Trophoblast cell (in vitro differentiated cells and primary cell): ENCODE measurements around the gene BIRC7.

Experiments used
- DNase-seq, 2 donors: peaks; one replicate each; pipeline ENCODE4 v3.0.0-alpha.2; 2016
- H2AFZ ChIP-seq: 2 replicates; pipeline ENCODE4 v1.6.1; 2013; ENCODE audit warnings: low read length, moderate library complexity, mild to moderate bottlenecking; ENCODE audit not compliant: insufficient read depth, poor library complexity
- H2AK5ac ChIP-seq: 2 replicates; pipeline ENCODE4 v1.6.1; 2013; ENCODE audit warnings: mild to moderate bottlenecking, low read length
- H2BK120ac ChIP-seq: 2 replicates; pipeline ENCODE4 v1.6.1; 2013; ENCODE audit warnings: low read length, mild to moderate bottlenecking, moderate library complexity; ENCODE audit not compliant: insufficient read depth, poor library complexity
- H2BK12ac ChIP-seq: 2 replicates; pipeline ENCODE4 v1.6.1; 2013; ENCODE audit warnings: mild to moderate bottlenecking, low read length, moderate library complexity
- H2BK5ac ChIP-seq: 2 replicates; pipeline ENCODE4 v1.6.1; 2013; ENCODE audit warnings: low read length, low read depth, moderate library complexity, mild to moderate bottlenecking; ENCODE audit not compliant: poor library complexity
- H3K14ac ChIP-seq: 2 replicates; pipeline ENCODE4 v1.6.1; 2013; ENCODE audit warnings: mild to moderate bottlenecking, low read length
- H3K18ac ChIP-seq: 2 replicates; pipeline ENCODE4 v1.6.1; 2013; ENCODE audit warnings: mild to moderate bottlenecking, low read length
- H3K23ac ChIP-seq: 2 replicates; pipeline ENCODE4 v1.6.1; 2013; ENCODE audit warnings: low read length
- H3K27ac ChIP-seq: 2 replicates; pipeline ENCODE4 v1.5.1; 2013; ENCODE audit warnings: low read depth, mild to moderate bottlenecking, inconsistent platforms, low read length, moderate library complexity
- H3K27me3 ChIP-seq: 2 replicates; pipeline ENCODE4 v1.6.1; 2013; ENCODE audit warnings: inconsistent platforms, mild to moderate bottlenecking, low read length, moderate library complexity; ENCODE audit not compliant: insufficient read depth
- H3K36me3 ChIP-seq, 2 experiments: 1 replicate in 1 of 2; 2 replicates in 1 of 2; pipeline ENCODE4 v1.6.1; 2013; ENCODE audit warnings: low read length in 2 of 2, mild to moderate bottlenecking in 2 of 2, moderate library complexity in 1 of 2; ENCODE audit not compliant: insufficient read depth in 2 of 2, control insufficient read depth in 1 of 2
- H3K4ac ChIP-seq: 2 replicates; pipeline ENCODE4 v1.6.1; 2013; ENCODE audit warnings: low read depth, mild to moderate bottlenecking, low read length, moderate library complexity
- H3K4me1 ChIP-seq, 2 experiments: 1 replicate in 1 of 2; 2 replicates in 1 of 2; pipeline ENCODE4 v1.6.1; 2013; ENCODE audit warnings: low read length in 2 of 2, mild to moderate bottlenecking in 2 of 2, moderate library complexity in 1 of 2; ENCODE audit not compliant: insufficient read depth in 2 of 2, control insufficient read depth in 1 of 2
- H3K4me2 ChIP-seq: 2 replicates; pipeline ENCODE4 v1.6.1; 2013; ENCODE audit warnings: inconsistent platforms, mild to moderate bottlenecking, low read length, moderate library complexity
- H3K4me3 ChIP-seq: 2 replicates; pipeline ENCODE4 v1.5.1; 2013; ENCODE audit warnings: mild to moderate bottlenecking, low read depth, low read length, inconsistent platforms
- H3K79me1 ChIP-seq: one replicate; pipeline ENCODE4 v1.6.1; 2013; ENCODE audit warnings: low read length
- H3K79me2 ChIP-seq: 2 replicates; pipeline ENCODE4 v1.6.1; 2013; ENCODE audit warnings: low read length, mild to moderate bottlenecking; ENCODE audit not compliant: control insufficient read depth, insufficient read depth, poor library complexity
- H3K9ac ChIP-seq: 2 replicates; pipeline ENCODE4 v1.6.1; 2013; ENCODE audit warnings: mild to moderate bottlenecking, low read length
- H3K9me3 ChIP-seq: 2 replicates; pipeline ENCODE4 v1.6.1; 2013; ENCODE audit warnings: low read depth, mild to moderate bottlenecking, control low read depth, inconsistent platforms, low read length; ENCODE audit not compliant: insufficient read depth
- H4K12ac ChIP-seq: 2 replicates; pipeline ENCODE4 v1.6.1; 2013; ENCODE audit warnings: low read depth, mild to moderate bottlenecking, low read length, moderate library complexity
- H4K8ac ChIP-seq: 2 replicates; pipeline ENCODE4 v1.6.1; 2013; ENCODE audit warnings: low read depth, mild to moderate bottlenecking, low read length, moderate library complexity
- H4K91ac ChIP-seq: one replicate; pipeline ENCODE4 v1.6.1; 2013; ENCODE audit warnings: low read depth, mild to moderate bottlenecking, low read length, moderate library complexity
- WGBS: extraction: QIAGEN DNeasy Blood & Tissue Kit; methylation state at CpG from one replicate; pipeline ENCODE4 v1.1.7; 2013; ENCODE audit warnings: missing lambda C conversion rate; ENCODE audit not compliant: insufficient read length, insufficient coverage; ENCODE audit errors: extremely low coverage; 5-methylcytosine and 5-hydroxymethylcytosine counted together

BIRC7 gene

DNA sequence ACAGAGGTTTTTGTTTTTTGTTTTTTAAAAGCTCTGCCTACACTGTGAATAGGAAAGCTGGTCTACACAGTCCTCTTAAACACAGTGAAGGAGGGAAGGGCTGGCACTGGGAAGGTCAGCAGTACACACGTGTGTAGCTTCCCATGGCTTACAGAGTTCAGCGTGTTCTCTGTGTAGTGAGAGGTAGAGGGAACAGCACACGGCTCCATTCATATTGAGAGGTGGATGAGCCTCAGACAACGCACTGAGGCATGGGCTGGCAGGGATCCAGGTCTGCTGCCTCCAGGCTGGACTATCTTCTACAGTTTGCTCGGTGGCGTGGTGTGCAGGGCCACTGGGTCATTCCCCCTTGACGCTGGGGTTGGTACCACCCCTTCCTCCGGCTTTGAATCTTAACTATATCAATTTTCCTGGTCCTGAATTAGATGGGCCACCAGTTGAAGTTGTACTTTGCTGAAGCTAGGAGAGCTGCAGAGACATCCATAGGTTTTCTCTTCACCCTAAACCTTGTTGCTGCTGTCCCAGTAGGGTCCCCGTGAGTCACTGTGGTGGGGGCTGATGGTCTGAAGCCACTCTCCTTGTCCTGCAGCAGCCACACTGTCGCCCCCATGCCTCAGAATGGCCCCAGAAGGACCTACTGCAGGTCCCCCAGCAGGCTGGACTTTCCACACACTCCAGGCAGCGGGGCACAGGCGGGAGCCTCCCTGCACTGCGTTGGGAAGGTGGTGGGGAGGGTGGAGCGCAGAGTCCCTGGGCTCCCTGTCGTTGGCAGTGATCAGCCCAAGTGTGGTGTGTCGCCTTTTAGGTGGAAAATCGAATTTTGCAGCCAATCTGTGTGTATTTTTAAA is 38.9 kb downstream of the BIRC7 start:
- peaks cover 4 to 5% of the 10 kb centered on the region in 2 experiments for H3K4me1 ChIP-seq
- peaks cover 25% of the 10 kb centered on the region for H3K79me2 ChIP-seq
- no peak overlapping the region for H4K8ac ChIP-seq
- DNase-seq: no peak
- no peak overlapping the region for H2AFZ ChIP-seq
- no peak overlapping the region for H2BK12ac ChIP-seq
- no peak overlapping the region for H3K4me2 ChIP-seq
- H3K27ac ChIP-seq: no peak overlapping the region
- H4K91ac ChIP-seq: no peak overlapping the region
- H3K4me3 ChIP-seq: no peak overlapping the region
- peaks cover 5% of the 10 kb centered on the region for H3K9me3 ChIP-seq
- H2BK5ac ChIP-seq: no peak overlapping the region
- no CpG with 5 or more reads among the region's 17 CpGs for WGBS
- peaks cover 8% of the 10 kb centered on the region for H3K79me1 ChIP-seq
- H3K18ac ChIP-seq: no peak overlapping the region
- H2AK5ac ChIP-seq: no peak overlapping the region
- peaks cover 53 to 55% of the 10 kb centered on the region in 2 experiments for H3K36me3 ChIP-seq
- no peak overlapping the region for H3K9ac ChIP-seq
- no peaks in the 10 kb centered on the region for H3K27me3 ChIP-seq
- H4K12ac ChIP-seq: no peak overlapping the region
- H2BK120ac ChIP-seq: no peak overlapping the region
- no peak overlapping the region for H3K14ac ChIP-seq
- no peak overlapping the region for H3K23ac ChIP-seq
- peak overlapping the region; percentile 94 for H3K4ac ChIP-seq

DNA sequence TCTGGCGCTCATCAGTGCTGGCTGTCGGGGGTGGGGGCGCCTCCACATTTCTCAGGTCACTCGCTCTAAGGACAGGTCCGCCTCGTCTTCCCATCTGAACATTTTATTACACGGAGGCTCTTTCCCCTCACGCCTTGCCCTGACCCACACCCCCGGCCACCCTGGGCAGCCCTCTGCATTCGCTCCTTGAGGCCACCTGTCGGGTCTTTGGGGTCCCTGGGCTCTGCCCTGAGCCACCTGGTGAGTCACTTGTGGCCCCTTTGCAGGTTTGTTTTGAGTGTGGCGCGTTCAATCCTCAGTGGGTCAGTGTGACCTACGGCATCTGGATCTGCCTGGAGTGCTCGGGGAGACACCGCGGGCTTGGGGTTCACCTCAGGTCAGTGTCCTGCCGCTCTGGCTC is 40.1 kb downstream of the BIRC7 start:
- H3K27ac ChIP-seq: no peak overlapping the region
- peaks cover 62% of the 10 kb centered on the region in 2 experiments for H3K36me3 ChIP-seq
- H2BK12ac ChIP-seq: no peak overlapping the region
- no peak overlapping the region for H3K4me2 ChIP-seq
- no peak overlapping the region for H2BK120ac ChIP-seq
- no peak overlapping the region for H3K9ac ChIP-seq
- no peak overlapping the region for H3K14ac ChIP-seq
- no peak overlapping the region for H2AFZ ChIP-seq
- peaks cover 5% of the 10 kb centered on the region for H3K9me3 ChIP-seq
- peaks cover 4 to 5% of the 10 kb centered on the region in 2 experiments for H3K4me1 ChIP-seq
- peak overlapping the region; percentile 78 for H3K4ac ChIP-seq
- peaks cover 25% of the 10 kb centered on the region for H3K79me2 ChIP-seq
- peak overlapping the region; percentile 26 for H3K18ac ChIP-seq
- H3K79me1 ChIP-seq: peaks cover 8% of the 10 kb centered on the region
- no peak overlapping the region for H3K23ac ChIP-seq
- H2BK5ac ChIP-seq: no peak overlapping the region
- no peak overlapping the region for H3K4me3 ChIP-seq
- no peak for DNase-seq
- no peak overlapping the region for H2AK5ac ChIP-seq
- H4K91ac ChIP-seq: no peak overlapping the region
- H4K12ac ChIP-seq: no peak overlapping the region
- no peaks in the 10 kb centered on the region for H3K27me3 ChIP-seq
- no peak overlapping the region for H4K8ac ChIP-seq
- WGBS: no CpG with 5 or more reads among the region's 18 CpGs

DNA sequence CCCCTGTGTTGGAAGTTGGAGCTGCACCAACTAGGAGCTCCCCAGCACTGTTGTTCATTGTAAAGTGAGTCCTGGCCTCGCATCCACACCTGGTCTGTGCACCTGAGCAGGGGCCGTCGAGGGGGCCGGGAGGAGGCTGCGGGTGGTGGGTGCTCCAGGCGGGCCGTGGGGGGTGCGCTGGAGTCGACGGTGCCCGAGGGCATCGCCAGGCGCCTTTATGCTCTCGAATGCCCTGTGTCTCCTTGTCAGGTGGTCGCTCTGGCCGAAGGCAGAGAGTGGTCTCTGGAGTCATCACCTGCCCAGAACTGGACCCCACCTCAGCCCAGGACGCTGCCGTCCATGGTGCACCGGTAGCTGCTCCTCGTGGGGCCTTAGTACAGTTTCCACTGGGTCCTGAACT is 41.3 kb downstream of the BIRC7 start:
- no peak overlapping the region for H2BK12ac ChIP-seq
- peaks cover 71% of the 10 kb centered on the region in 2 experiments for H3K36me3 ChIP-seq
- H3K27ac ChIP-seq: no peak overlapping the region
- H3K23ac ChIP-seq: no peak overlapping the region
- H3K4me3 ChIP-seq: no peak overlapping the region
- no CpG with 5 or more reads among the region's 20 CpGs for WGBS
- no peak overlapping the region for H4K8ac ChIP-seq
- no peak overlapping the region for H2AK5ac ChIP-seq
- H3K4ac ChIP-seq: no peak overlapping the region
- H3K27me3 ChIP-seq: no peaks in the 10 kb centered on the region
- peaks cover 25% of the 10 kb centered on the region for H3K79me2 ChIP-seq
- no peak overlapping the region for H3K18ac ChIP-seq
- no peak for DNase-seq
- no peak overlapping the region for H3K14ac ChIP-seq
- peaks cover 4 to 5% of the 10 kb centered on the region in 2 experiments for H3K4me1 ChIP-seq
- no peak overlapping the region for H2AFZ ChIP-seq
- H3K79me1 ChIP-seq: peaks cover 8% of the 10 kb centered on the region
- no peak overlapping the region for H4K91ac ChIP-seq
- no peak overlapping the region for H2BK5ac ChIP-seq
- H3K9me3 ChIP-seq: peaks cover 5% of the 10 kb centered on the region
- H3K9ac ChIP-seq: no peak overlapping the region
- H3K4me2 ChIP-seq: no peak overlapping the region
- no peak overlapping the region for H4K12ac ChIP-seq
- no peak overlapping the region for H2BK120ac ChIP-seq

DNA sequence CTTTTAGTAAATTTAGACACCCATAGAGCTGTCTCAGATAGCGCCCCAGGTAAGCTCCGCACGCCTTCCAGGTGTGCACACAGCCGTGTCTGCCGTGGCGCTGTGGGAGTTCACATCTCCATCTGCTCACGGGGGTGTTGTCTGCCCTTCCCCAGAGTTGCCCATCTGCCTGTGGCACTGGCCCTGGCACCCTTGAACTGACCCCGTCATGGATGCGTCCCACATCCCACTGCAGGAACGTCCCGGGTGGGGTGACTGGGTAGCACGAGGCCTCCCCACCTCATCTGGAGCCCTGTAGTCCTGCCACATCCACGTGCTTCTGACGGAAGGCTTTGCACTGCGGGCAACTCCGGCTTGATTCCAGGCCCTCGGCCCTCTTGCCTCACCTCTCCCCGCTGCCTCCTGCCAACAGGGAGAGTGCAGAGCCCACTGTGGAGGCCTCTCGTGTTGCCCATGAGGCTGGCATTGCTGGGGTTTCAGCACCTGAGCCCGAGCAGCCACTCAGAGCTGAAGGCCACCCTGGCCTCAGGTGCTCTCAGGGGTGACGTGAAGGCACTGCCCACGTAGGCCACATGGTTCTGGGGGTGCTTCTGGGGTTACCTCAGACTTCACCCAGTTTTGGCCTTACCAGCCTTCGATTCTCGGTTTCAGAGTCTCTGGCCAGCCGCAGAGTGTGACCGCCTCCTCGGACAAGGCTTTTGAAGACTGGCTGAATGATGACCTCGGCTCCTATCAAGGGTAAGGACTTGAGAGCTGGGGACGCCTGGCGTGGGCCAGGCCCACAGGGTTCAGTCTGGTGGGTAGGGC is 42.0 kb downstream of the BIRC7 start:
- Histone ChIP-seq H3K27me3 (no peaks in the 10 kb centered on the region), H2BK5ac (no peak overlapping the region), H3K14ac (no peak overlapping the region), H3K9ac (no peak overlapping the region), H3K79me2 (peaks cover 22% of the 10 kb centered on the region), H4K12ac (no peak overlapping the region), H4K91ac (no peak overlapping the region), H3K4me1 (peaks cover 4 to 5% of the 10 kb centered on the region in 2 experiments), H3K4me3 (no peak overlapping the region), H3K36me3 (peaks cover 78 to 79% of the 10 kb centered on the region in 2 experiments), H3K18ac (no peak overlapping the region), H4K8ac (no peak overlapping the region), H2AK5ac (no peak overlapping the region), H3K4ac (no peak overlapping the region), H3K4me2 (no peak overlapping the region), H3K9me3 (peaks cover 5% of the 10 kb centered on the region), H3K27ac (no peak overlapping the region), H3K79me1 (peaks cover 5% of the 10 kb centered on the region), H2AFZ (no peak overlapping the region), H2BK120ac (no peak overlapping the region), H2BK12ac (no peak overlapping the region), H3K23ac (no peak overlapping the region)
- no peak for DNase-seq
- no CpG with 5 or more reads among the region's 30 CpGs for WGBS
